CD4-positive, CD25-positive, alpha-beta regulatory T cell (primary cell): Measurements from ENCODE around the gene PCSK9. TPM values are rescaled to one million over a fixed set of nuclear protein-coding genes. Genes with fewer than 3 reads are reported as not detected.
A peak's percentile ranks its signal among the peaks of the same experiment; 100 is the strongest.
"Not testable (repeated sequence)": the region's sequence is repeated elsewhere in the genome, so short reads cannot be mapped to it uniquely, and the experiment has no call there.

Source experiments
- ATAC-seq, 2 donors: fragments of 150-1000 bp; cut with Tn5 transposase; one replicate each; pipeline ENCODE4 v1.10.0; 2021; ENCODE audit warnings: low read depth in 2 of 2, moderate number of reproducible peaks in 2 of 2, moderate library complexity in 1 of 2
- DNase-seq, 3 donors: peaks; one replicate each; pipeline versions ENCODE4 v3.0.0 to v3.0.0-alpha.2; 2012 to 2022; ENCODE audit warnings: mixed read lengths in 1 of 3
- H3K27ac ChIP-seq: one replicate; pipeline ENCODE4 v1.7.0; 2013; ENCODE audit warnings: mild to moderate bottlenecking, low read length; ENCODE audit not compliant: insufficient read depth, poor library complexity, severe bottlenecking
- H3K27me3 ChIP-seq: one replicate; pipeline ENCODE4 v1.7.0; 2013; ENCODE audit warnings: low read length; ENCODE audit not compliant: control insufficient read depth, insufficient read depth
- H3K36me3 ChIP-seq: one replicate; pipeline ENCODE4 v1.7.0; 2013; ENCODE audit warnings: mild to moderate bottlenecking, low read length, moderate library complexity; ENCODE audit not compliant: control insufficient read depth, insufficient read depth
- H3K4me1 ChIP-seq: 2 replicates; pipeline ENCODE4 v1.7.0; 2013; ENCODE audit warnings: mild to moderate bottlenecking, low read length; ENCODE audit not compliant: insufficient read depth, control insufficient read depth, poor library complexity, severe bottlenecking
- H3K4me3 ChIP-seq: one replicate; pipeline ENCODE4 v1.7.0; 2013; ENCODE audit warnings: low read depth, mild to moderate bottlenecking, low read length, moderate library complexity
- H3K9me3 ChIP-seq, 2 experiments: 1 replicate in 1 of 2; 2 replicates in 1 of 2; pipeline ENCODE4 v1.7.0; 2013; ENCODE audit warnings: low read length in 2 of 2, mild to moderate bottlenecking in 1 of 2, moderate library complexity in 1 of 2; ENCODE audit not compliant: control insufficient read depth in 2 of 2
- H3K27ac Mint-ChIP-seq, 3 donors: one replicate each; pipeline ENCODE4 v1.8.0; 2020 to 2022; ENCODE audit warnings: mild to moderate bottlenecking in 3 of 3, mixed read lengths in 3 of 3, moderate library complexity in 2 of 3
- H3K27me3 Mint-ChIP-seq: one replicate; pipeline ENCODE4 v1.8.0; 2022; ENCODE audit warnings: mild to moderate bottlenecking, mixed read lengths
- H3K36me3 Mint-ChIP-seq: one replicate; pipeline ENCODE4 v1.8.0; 2020; ENCODE audit warnings: mixed read lengths
- H3K4me1 Mint-ChIP-seq, 4 donors: one replicate each; pipeline ENCODE4 v1.8.0; 2020 to 2022; ENCODE audit warnings: mixed read lengths in 4 of 4, mild to moderate bottlenecking in 1 of 4
- H3K4me3 Mint-ChIP-seq, 4 donors: one replicate each; pipeline ENCODE4 v1.8.0; 2020 to 2022; ENCODE audit warnings: mild to moderate bottlenecking in 4 of 4, mixed read lengths in 4 of 4, moderate library complexity in 3 of 4
- H3K9me3 Mint-ChIP-seq, 7 donors: one replicate each; pipeline ENCODE4 v1.8.0; 2020 to 2022; ENCODE audit warnings: mixed read lengths in 7 of 7, mild to moderate bottlenecking in 3 of 7, moderate library complexity in 2 of 7
- polyA plus RNA-seq, 4 donors: library from polyadenylated mRNA; unstranded; fragments of 300-500 nt; fragmentation: Illumina TruSeq; gene quantifications; one replicate each; pipeline ENCODE4 v1.2.3, GENCODE V29; 2021
- total RNA-seq: library from RNA; stranded (reverse); gene quantifications from one replicate; pipeline ENCODE4 v1.2.3, GENCODE V29; 2022

PCSK9 gene
- total and polyA plus RNA-seq, 5 donors from 2014 or later, result not detected

DNA sequence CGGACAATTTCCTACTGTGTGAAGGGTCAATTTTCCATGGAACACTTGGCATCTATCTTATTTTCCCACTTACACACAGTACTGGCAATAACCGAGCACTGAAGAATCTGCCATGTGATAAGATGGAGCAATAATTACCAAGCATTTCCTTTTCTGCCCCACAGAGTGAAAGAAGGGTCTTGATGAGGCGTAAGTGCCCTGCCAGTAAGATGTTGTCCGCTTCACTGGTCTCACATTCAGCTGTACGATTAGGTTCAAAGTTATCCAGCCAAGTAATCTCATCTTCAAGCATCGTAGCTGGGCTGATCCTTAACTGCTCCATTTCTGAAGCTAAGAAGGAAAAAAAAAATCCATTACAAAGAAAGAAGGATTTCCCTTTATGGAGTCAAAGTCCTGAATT is 67.8 kb downstream of the PCSK9 start:
- peaks cover 0 to 5% (median 0%) of the 10 kb centered on the region in 4 donors for H3K4me1 Mint-ChIP-seq
- no peaks in the 10 kb centered on the region for H3K9me3 Mint-ChIP-seq
- Histone ChIP-seq H3K27ac (no peak overlapping the region), H3K27me3 (no peaks in the 10 kb centered on the region), H3K4me3 (no peak overlapping the region), H3K36me3 (peaks cover 89% of the 10 kb centered on the region), H3K9me3 (no peaks in the 10 kb centered on the region), H3K4me1 (no peaks in the 10 kb centered on the region)
- DNase-seq, result no peak
- H3K27me3 Mint-ChIP-seq, result no peaks in the 10 kb centered on the region
- ATAC-seq, result no peak
- H3K4me3 Mint-ChIP-seq, result no peak overlapping the region
- H3K27ac Mint-ChIP-seq, result no peak overlapping the region
- peaks cover 50% of the 10 kb centered on the region for H3K36me3 Mint-ChIP-seq

DNA sequence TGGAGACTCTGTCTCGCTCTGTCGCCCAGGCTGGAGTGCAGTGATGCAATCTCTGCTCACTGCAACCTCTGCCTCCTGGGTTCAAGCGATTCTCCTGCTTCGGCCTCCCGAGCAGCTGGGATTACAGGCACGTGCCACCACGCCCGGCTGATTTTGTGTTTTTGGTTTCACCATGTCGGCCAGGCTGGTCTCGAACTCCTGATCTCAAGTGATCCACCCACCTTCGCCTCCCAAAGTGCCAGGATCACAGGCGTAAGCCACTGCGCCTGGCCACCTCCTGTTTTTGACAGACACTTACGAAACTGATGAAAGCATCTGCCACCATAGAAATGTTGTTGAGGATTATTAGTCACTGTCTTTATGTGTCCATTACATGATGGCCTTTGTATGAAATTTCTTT is 69.7 kb downstream of the PCSK9 start:
- not testable (repeated sequence) for DNase-seq, ATAC-seq, H3K9me3 ChIP-seq, H3K27ac ChIP-seq, H3K4me3 Mint-ChIP-seq, H3K9me3 Mint-ChIP-seq, H3K27me3 Mint-ChIP-seq, H3K27me3 ChIP-seq, H3K4me3 ChIP-seq, H3K4me1 ChIP-seq, H3K4me1 Mint-ChIP-seq
- H3K27ac Mint-ChIP-seq, result peak overlapping the region in 1 of 3 donors; percentile 26
- peaks cover 60% of the 10 kb centered on the region for H3K36me3 Mint-ChIP-seq
- peaks cover 85% of the 10 kb centered on the region for H3K36me3 ChIP-seq

Other genes with a start within 250 kb of the PCSK9 start
- 15.8 TPM for gene TTC22, start 238.2 kb upstream of the PCSK9 start, total RNA-seq
- 1 to 10 TPM; 3.8 to 6.5 (median 4.8) TPM for gene TTC22, start 238.2 kb upstream of the PCSK9 start, polyA plus RNA-seq
- gene DHCR24, start 152.4 kb upstream of the PCSK9 start, total RNA-seq, result 2.0 TPM
- 1 to 10 TPM in 3 of 4 donors, under 1 TPM in 1; 0.85 to 3.2 (median 2.5) TPM for gene DHCR24, start 152.4 kb upstream of the PCSK9 start, polyA plus RNA-seq
- not detected for gene TMEM61, start 58.9 kb upstream of the PCSK9 start, total RNA-seq
- gene TMEM61, start 58.9 kb upstream of the PCSK9 start, polyA plus RNA-seq, result not detected
- not detected for gene BSND, start 40.6 kb upstream of the PCSK9 start, total RNA-seq
- not detected for gene BSND, start 40.6 kb upstream of the PCSK9 start, polyA plus RNA-seq
- gene USP24, start 175.8 kb downstream of the PCSK9 start, total RNA-seq, result 60.9 TPM
- 1 to 10 TPM; 5.7 to 7.2 (median 6.1) TPM for gene USP24, start 175.8 kb downstream of the PCSK9 start, polyA plus RNA-seq